Measurements from ENCODE around the gene GTF2IRD1. TPM values are rescaled to one million over a fixed set of nuclear protein-coding genes. Genes with fewer than 3 reads are reported as not detected.
"Not testable (repeated sequence)": the region's sequence is repeated elsewhere in the genome, so short reads cannot be mapped to it uniquely, and the experiment has no call there.

Gene GTF2IRD1
- total RNA-seq, 1 donor from 2014 or later, result 7.5 TPM

GRCh38 chr7:74625446-74625845 is 171.7 kb downstream of the GTF2IRD1 start:
- no peaks in the 10 kb centered on the region for H3K27me3 ChIP-seq
- TF ChIP-seq CTCF (IDR thresholded peaks at IDR 0.05), result peak in 2 of 3 experiments; percentile 11 to 18
- H3K4me1 ChIP-seq, result peaks cover 0 to 3% of the 10 kb centered on the region in 2 donors
- H3K36me3 ChIP-seq, result no peaks in the 10 kb centered on the region
- H3K4me3 ChIP-seq, result no peak overlapping the region
- no peaks in the 10 kb centered on the region for H3K9me3 ChIP-seq
- intact Hi-C loops (cut with DNase I), result loop anchor here (10.0 kb wide), 1 partner anchor 51 kb away; no protein-coding TSS in a partner anchor
- H3K27ac ChIP-seq, result no peak overlapping the region
- DNase-seq (ENCODE audit: low spot score in 2 of 2), result no peak

GRCh38 chr7:74627661-74628411 is 174.1 kb downstream of the GTF2IRD1 start:
- Histone ChIP-seq H3K4me1 (peaks cover 0 to 3% of the 10 kb centered on the region in 2 donors), H3K36me3 (no peaks in the 10 kb centered on the region), H3K27ac (no peak overlapping the region), H3K4me3 (no peak overlapping the region), H3K9me3 (no peaks in the 10 kb centered on the region), H3K27me3 (no peaks in the 10 kb centered on the region)
- intact Hi-C loops (cut with DNase I), result loop anchor here (10.0 kb wide), 1 partner anchor 53 kb away; no protein-coding TSS in a partner anchor
- DNase-seq (ENCODE audit: low spot score in 2 of 2), result no peak
- TF ChIP-seq CTCF (IDR thresholded peaks at IDR 0.05), result no peak

- intact Hi-C loops (cut with DNase I), result no loop called here
- no peak for TF ChIP-seq CTCF (IDR thresholded peaks at IDR 0.05)
- no peaks in the 10 kb centered on the region for H3K9me3 ChIP-seq
- H3K27me3 ChIP-seq, result no peaks in the 10 kb centered on the region
- no peaks in the 10 kb centered on the region for H3K36me3 ChIP-seq
- peaks cover 4 to 6% of the 10 kb centered on the region in 2 donors for H3K4me1 ChIP-seq
- no peak overlapping the region for H3K4me3 ChIP-seq
- no peak overlapping the region for H3K27ac ChIP-seq
- no peak for DNase-seq (ENCODE audit: low spot score in 2 of 2)
These were observed 178.8 kb downstream of the GTF2IRD1 start for GRCh38 chr7:74632505-74632904.

GRCh38 chr7:74633451-74633921 is 179.8 kb downstream of the GTF2IRD1 start:
- intact Hi-C loops (cut with DNase I), result no loop called here
- no peak overlapping the region for H3K4me3 ChIP-seq

GRCh38 chr7:74637745-74638144 is 184.0 kb downstream of the GTF2IRD1 start:
- Histone ChIP-seq H3K36me3 (no peaks in the 10 kb centered on the region), H3K4me3 (no peak overlapping the region), H3K27ac (no peak overlapping the region), H3K9me3 (no peaks in the 10 kb centered on the region), H3K4me1 (peaks cover 4% of the 10 kb centered on the region in 2 donors), H3K27me3 (no peaks in the 10 kb centered on the region)
- intact Hi-C loops (cut with DNase I), result no loop called here
- TF ChIP-seq CTCF (IDR thresholded peaks at IDR 0.05), result no peak
- no peak for DNase-seq (ENCODE audit: low spot score in 2 of 2)

More at GRCh38 chr7:74633451-74633921, 179.8 kb downstream of the GTF2IRD1 start:
- H3K27me3 ChIP-seq, result no peaks in the 10 kb centered on the region
- no peaks in the 10 kb centered on the region for H3K36me3 ChIP-seq
- H3K9me3 ChIP-seq, result no peaks in the 10 kb centered on the region
- no peak for DNase-seq (ENCODE audit: low spot score in 2 of 2)
- no peak overlapping the region for H3K27ac ChIP-seq
- H3K4me1 ChIP-seq, result peaks cover 4% of the 10 kb centered on the region in 2 donors
- TF ChIP-seq CTCF (IDR thresholded peaks at IDR 0.05), result no peak

GRCh38 chr7:74650055-74650454 is 196.3 kb downstream of the GTF2IRD1 start:
- H3K4me1 ChIP-seq; H3K27me3 ChIP-seq; H3K9me3 ChIP-seq; H3K36me3 ChIP-seq; intact Hi-C loops (cut with DNase I): not testable (repeated sequence)
- Histone ChIP-seq H3K27ac (peak overlapping the region in 1 of 2 donors; percentile 48), H3K4me3 (peak overlapping the region in 1 of 2 donors; percentile 55)
- peak in 1 of 2 donors; percentile 71 for DNase-seq (ENCODE audit: low spot score in 2 of 2)

- H3K27me3 ChIP-seq; H3K9me3 ChIP-seq; H3K4me3 ChIP-seq; H3K27ac ChIP-seq; H3K4me1 ChIP-seq; intact Hi-C loops (cut with DNase I); DNase-seq (ENCODE audit: low spot score in 2 of 2); H3K36me3 ChIP-seq: not testable (repeated sequence)
These were observed 196.9 kb downstream of the GTF2IRD1 start for GRCh38 chr7:74650493-74651132.

- H3K4me1 ChIP-seq; H3K27ac ChIP-seq; DNase-seq (ENCODE audit: low spot score in 2 of 2); H3K36me3 ChIP-seq; H3K9me3 ChIP-seq; H3K4me3 ChIP-seq; intact Hi-C loops (cut with DNase I); H3K27me3 ChIP-seq: not testable (repeated sequence)
These were observed 197.4 kb downstream of the GTF2IRD1 start for GRCh38 chr7:74651133-74651504.
